ENCODE data around the gene CRTC3. TPM values are rescaled to one million over a fixed set of nuclear protein-coding genes. Genes with fewer than 3 reads are reported as not detected.

CRTC3 gene
- total RNA-seq, 2 donors from 2014 or later = 26.4 to 32.5 TPM

- Histone ChIP-seq H3K27me3 (no peaks in the 10 kb centered on the region), H3K4me1 (peaks cover 0 to 25% of the 10 kb centered on the region in 2 donors), H3K27ac (no peak overlapping the region), H3K9me3 (no peaks in the 10 kb centered on the region), H3K4me3 (no peak overlapping the region), H3K36me3 (peaks cover 7% of the 10 kb centered on the region)
- DNase-seq (ENCODE audit: low spot score) = no peak
- TF ChIP-seq, protein P1, sequence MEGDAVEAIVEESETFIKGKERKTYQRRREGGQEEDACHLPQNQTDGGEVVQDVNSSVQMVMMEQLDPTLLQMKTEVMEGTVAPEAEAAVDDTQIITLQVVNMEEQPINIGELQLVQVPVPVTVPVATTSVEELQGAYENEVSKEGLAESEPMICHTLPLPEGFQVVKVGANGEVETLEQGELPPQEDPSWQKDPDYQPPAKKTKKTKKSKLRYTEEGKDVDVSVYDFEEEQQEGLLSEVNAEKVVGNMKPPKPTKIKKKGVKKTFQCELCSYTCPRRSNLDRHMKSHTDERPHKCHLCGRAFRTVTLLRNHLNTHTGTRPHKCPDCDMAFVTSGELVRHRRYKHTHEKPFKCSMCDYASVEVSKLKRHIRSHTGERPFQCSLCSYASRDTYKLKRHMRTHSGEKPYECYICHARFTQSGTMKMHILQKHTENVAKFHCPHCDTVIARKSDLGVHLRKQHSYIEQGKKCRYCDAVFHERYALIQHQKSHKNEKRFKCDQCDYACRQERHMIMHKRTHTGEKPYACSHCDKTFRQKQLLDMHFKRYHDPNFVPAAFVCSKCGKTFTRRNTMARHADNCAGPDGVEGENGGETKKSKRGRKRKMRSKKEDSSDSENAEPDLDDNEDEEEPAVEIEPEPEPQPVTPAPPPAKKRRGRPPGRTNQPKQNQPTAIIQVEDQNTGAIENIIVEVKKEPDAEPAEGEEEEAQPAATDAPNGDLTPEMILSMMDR (IDR thresholded peaks at IDR 0.05) = no peak
These were observed 11.0 kb downstream of the CRTC3 start for GRCh38 chr15:90540768-90541167.

GRCh38 chr15:90545095-90545494, 15.4 kb downstream of the CRTC3 start:
- no peak overlapping the region for H3K4me3 ChIP-seq
- no peak overlapping the region for H3K27ac ChIP-seq
- no peaks in the 10 kb centered on the region for H3K27me3 ChIP-seq
- TF ChIP-seq, protein P1 (IDR thresholded peaks at IDR 0.05) = no peak
- no peak for DNase-seq (ENCODE audit: low spot score)
- H3K36me3 ChIP-seq = peaks cover 7% of the 10 kb centered on the region
- H3K4me1 ChIP-seq = peaks cover 0 to 7% of the 10 kb centered on the region in 2 donors
- H3K9me3 ChIP-seq = no peaks in the 10 kb centered on the region

DNA sequence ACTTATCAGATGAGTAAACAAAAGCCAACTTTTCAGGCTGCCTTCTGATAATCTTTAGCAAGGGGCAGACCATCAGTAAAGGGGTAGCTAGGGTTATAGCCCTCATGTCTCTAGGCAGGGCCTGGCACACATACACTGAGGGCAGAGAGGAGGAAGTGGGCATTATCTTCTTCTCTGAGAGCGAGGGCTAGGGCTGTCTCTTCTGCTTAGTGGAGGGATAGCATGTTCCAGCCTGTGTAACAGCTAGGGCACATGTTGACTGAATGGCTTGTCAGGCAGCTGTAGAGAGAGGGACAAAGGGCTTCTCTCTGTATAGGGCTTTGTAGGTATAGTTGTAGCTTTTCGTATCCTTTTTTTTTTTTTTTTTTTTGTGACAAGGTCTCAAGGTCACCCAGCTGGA, 17.8 kb downstream of the CRTC3 start:
- Histone ChIP-seq H3K36me3 (peaks cover 7% of the 10 kb centered on the region), H3K27me3 (no peaks in the 10 kb centered on the region), H3K27ac (no peak overlapping the region), H3K4me3 (no peak overlapping the region), H3K9me3 (no peaks in the 10 kb centered on the region), H3K4me1 (peaks cover 0 to 21% of the 10 kb centered on the region in 2 donors)
- DNase-seq (ENCODE audit: low spot score) = no peak
- TF ChIP-seq, protein P1 (IDR thresholded peaks at IDR 0.05) = no peak

GRCh38 chr15:90550919-90551318, 21.2 kb downstream of the CRTC3 start:
- Histone ChIP-seq H3K27ac (no peak overlapping the region), H3K4me1 (peaks cover 0 to 46% of the 10 kb centered on the region in 2 donors)

DNA sequence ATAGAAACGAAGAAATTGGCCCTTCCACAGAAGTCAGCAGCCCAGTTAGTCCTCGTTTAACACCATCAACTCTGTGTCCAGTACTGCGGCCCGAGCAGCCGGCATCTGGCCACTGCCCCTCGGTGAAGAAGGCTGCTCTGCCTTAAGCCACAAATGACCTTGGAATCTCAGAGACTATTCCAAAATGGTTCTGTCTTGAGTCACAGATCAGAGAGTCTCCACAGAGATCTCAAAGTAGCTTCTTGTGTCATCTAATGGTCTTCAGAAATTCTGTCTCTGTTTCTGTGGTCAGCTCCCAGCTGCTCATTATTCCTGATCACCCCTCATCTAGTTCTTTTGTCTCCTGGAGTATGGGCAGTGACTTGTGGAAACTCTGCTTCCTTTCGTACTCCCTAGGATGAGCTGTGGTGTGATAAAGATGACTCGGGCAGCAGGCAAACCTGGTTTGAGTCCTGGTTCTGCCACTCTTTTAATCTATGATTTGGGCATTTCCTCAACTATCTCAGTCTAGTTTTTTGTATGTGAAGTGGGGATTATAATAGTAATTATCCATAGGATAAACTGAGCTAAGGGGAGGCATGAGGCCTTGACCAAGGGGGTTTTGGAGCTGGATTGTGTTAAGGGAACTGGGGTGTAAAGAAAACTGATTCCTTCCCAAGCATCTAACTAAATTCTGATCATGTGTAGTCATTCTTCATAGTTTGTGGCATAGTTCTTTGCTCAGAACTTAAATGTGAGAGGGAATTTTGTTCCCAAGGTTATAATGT, 22.6 kb downstream of the CRTC3 start:
- TF ChIP-seq, protein P1 (IDR thresholded peaks at IDR 0.05) = no peak
- Histone ChIP-seq H3K36me3 (no peaks in the 10 kb centered on the region), H3K27ac (peak overlapping the region; percentile 73 to 87), H3K4me3 (no peak overlapping the region), H3K9me3 (no peaks in the 10 kb centered on the region), H3K27me3 (no peaks in the 10 kb centered on the region), H3K4me1 (peaks cover 0 to 57% of the 10 kb centered on the region in 2 donors)
- DNase-seq (ENCODE audit: low spot score) = no peak

More at GRCh38 chr15:90550919-90551318, 21.2 kb downstream of the CRTC3 start:
- no peaks in the 10 kb centered on the region for H3K9me3 ChIP-seq
- H3K4me3 ChIP-seq = no peak overlapping the region
- TF ChIP-seq, protein P1 (IDR thresholded peaks at IDR 0.05) = no peak
- no peaks in the 10 kb centered on the region for H3K36me3 ChIP-seq
- no peaks in the 10 kb centered on the region for H3K27me3 ChIP-seq
- no peak for DNase-seq (ENCODE audit: low spot score)

- Histone ChIP-seq H3K9me3 (no peaks in the 10 kb centered on the region), H3K27me3 (no peaks in the 10 kb centered on the region), H3K4me3 (no peak overlapping the region), H3K27ac (peak overlapping the region; percentile 73 to 87), H3K36me3 (no peaks in the 10 kb centered on the region), H3K4me1 (peaks cover 0 to 57% of the 10 kb centered on the region in 2 donors)
- TF ChIP-seq, protein P1 (IDR thresholded peaks at IDR 0.05) = no peak
- DNase-seq (ENCODE audit: low spot score) = no peak
These were observed 23.1 kb downstream of the CRTC3 start for GRCh38 chr15:90552929-90553211.

Data from right atrium auricular region (tissue), 2 donors.